Fibroblast of skin of left quadriceps (primary cell): ENCODE results near the gene SOS1.
"Not testable (repeated sequence)": the region's sequence is repeated elsewhere in the genome, so short reads cannot be mapped to it uniquely, and the experiment has no call there.

Experiments used
- DNase-seq, 2 experiments: peaks; one replicate each; pipeline ENCODE4 v3.0.0-alpha.2; 2013; ENCODE audit warnings: low read depth in 2 of 2

SOS1 gene

GRCh38 chr2:39139511-39140237, 18.8 kb upstream of the SOS1 start:
- no peak for DNase-seq

- no peak for DNase-seq
These were observed 18.0 kb upstream of the SOS1 start for GRCh38 chr2:39138837-39139211.

- DNase-seq, result not testable (repeated sequence)
These were observed 17.5 kb upstream of the SOS1 start for GRCh38 chr2:39138187-39138836.

GRCh38 chr2:39136799-39137198, 15.9 kb upstream of the SOS1 start:
- no peak for DNase-seq

- no peak for DNase-seq
These were observed 14.9 kb upstream of the SOS1 start for GRCh38 chr2:39135690-39136259.

- DNase-seq, result no peak
These were observed 12.5 kb upstream of the SOS1 start for GRCh38 chr2:39133215-39133851.

- no peak for DNase-seq
These were observed 8.1 kb upstream of the SOS1 start for GRCh38 chr2:39128919-39129391.

- no peak for DNase-seq
These were observed 7.1 kb upstream of the SOS1 start for GRCh38 chr2:39127973-39128372.

- DNase-seq, result no peak
These were observed 3.9 kb upstream of the SOS1 start for GRCh38 chr2:39124746-39125057.

GRCh38 chr2:39124000-39124745, 3.3 kb upstream of the SOS1 start:
- DNase-seq, result peak; percentile 91 to 92

GRCh38 chr2:39123436-39123999, 2.7 kb upstream of the SOS1 start:
- no peak for DNase-seq

GRCh38 chr2:39121523-39122063, 742 bp upstream of the SOS1 start:
- no peak for DNase-seq

GRCh38 chr2:39120521-39120770, 405 bp downstream of the SOS1 start:
- DNase-seq, result no peak

- no peak for DNase-seq
These were observed 925 bp downstream of the SOS1 start for GRCh38 chr2:39119732-39120520.

- no peak for DNase-seq
These were observed 1.9 kb downstream of the SOS1 start for GRCh38 chr2:39118786-39119499.

GRCh38 chr2:39115556-39115955, 5.3 kb downstream of the SOS1 start:
- no peak for DNase-seq

- no peak for DNase-seq
These were observed 6.1 kb downstream of the SOS1 start for GRCh38 chr2:39114771-39115170.

GRCh38 chr2:39109537-39109936, 11.3 kb downstream of the SOS1 start:
- no peak for DNase-seq

- DNase-seq, result no peak
These were observed 12.5 kb downstream of the SOS1 start for GRCh38 chr2:39108377-39108776.

GRCh38 chr2:39107724-39108273, 13.1 kb downstream of the SOS1 start:
- no peak for DNase-seq
